ENCODE results near the gene ITPRIP.
A peak's percentile ranks its signal among the peaks of the same experiment; 100 is the strongest.

The ITPRIP gene

DNA sequence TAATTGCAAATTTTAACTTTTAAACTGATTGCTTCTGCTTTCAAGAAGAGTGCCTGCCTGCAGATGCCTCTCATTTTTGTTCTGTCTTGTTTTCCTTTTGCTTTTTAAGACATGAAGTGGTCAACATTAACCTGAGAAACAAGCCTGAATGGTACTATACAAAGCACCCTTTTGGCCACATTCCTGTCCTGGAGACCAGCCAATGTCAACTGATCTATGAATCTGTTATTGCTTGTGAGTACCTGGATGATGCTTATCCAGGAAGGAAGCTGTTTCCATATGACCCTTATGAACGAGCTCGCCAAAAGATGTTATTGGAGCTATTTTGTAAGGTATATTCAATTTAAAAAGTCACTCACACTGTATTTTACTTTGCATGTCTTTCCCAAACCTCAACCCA, 60.5 kb downstream of the ITPRIP start:
- Histone ChIP-seq H3K9ac (no peak overlapping the region), H3K9me3 (replicated peaks in 1 of 11) (no peaks in the 10 kb centered on the region), H3K36me3 (no peaks in the 10 kb centered on the region), H3K27ac (no peak overlapping the region), H3K4me3 (no peak overlapping the region), H3K4me1 (peaks cover 0 to 12% (median 7%) of the 10 kb centered on the region in 10 experiments; a peak in 10 of 20 replicates), H3K27me3 (peaks cover 18 to 32% (median 27%) of the 10 kb centered on the region in 11 experiments), H4K20me1 (no peaks in the 10 kb centered on the region; a peak in 1 of 22 replicates), H3K4me2 (no peak overlapping the region)
- TF ChIP-seq Cebpa-rat (IDR thresholded peaks at IDR 0.05), result no peak

DNA sequence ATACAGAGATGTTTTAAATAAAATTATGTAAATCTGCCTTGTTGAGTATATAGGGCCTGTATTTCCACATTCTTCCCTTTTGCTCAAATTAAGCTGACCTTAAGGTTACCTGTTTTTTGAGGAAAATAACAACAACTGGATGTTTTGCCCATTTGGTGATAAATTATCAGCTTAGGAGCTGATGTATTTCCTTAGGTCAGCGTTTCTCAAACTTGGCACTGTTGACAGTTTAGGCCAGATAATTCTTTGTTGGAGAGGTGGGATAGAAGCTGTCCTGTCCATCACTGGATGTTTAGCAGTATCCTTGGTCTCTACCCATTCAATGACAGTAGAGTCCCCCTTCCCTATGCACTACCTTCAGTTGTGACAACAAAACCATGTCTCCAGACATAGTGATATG, 62.1 kb downstream of the ITPRIP start:
- no peak for TF ChIP-seq Cebpa-rat (IDR thresholded peaks at IDR 0.05)
- no peak overlapping the region for H3K9ac ChIP-seq
- H3K9me3 ChIP-seq (replicated peaks in 1 of 11), result no peaks in the 10 kb centered on the region
- no peaks in the 10 kb centered on the region; a peak in 1 of 22 replicates for H4K20me1 ChIP-seq
- H3K4me3 ChIP-seq, result no peak overlapping the region
- H3K27me3 ChIP-seq, result peaks cover 18 to 32% (median 27%) of the 10 kb centered on the region in 11 experiments
- H3K27ac ChIP-seq, result no peak overlapping the region
- H3K4me2 ChIP-seq, result no peak overlapping the region
- H3K4me1 ChIP-seq, result peaks cover 0 to 8% (median 7%) of the 10 kb centered on the region in 10 experiments; a peak in 9 of 20 replicates
- no peaks in the 10 kb centered on the region for H3K36me3 ChIP-seq

- Histone ChIP-seq H3K27me3 (peaks cover 18 to 32% (median 27%) of the 10 kb centered on the region in 11 experiments), H3K9me3 (replicated peaks in 1 of 11) (peaks cover 0 to 4% (median 0%) of the 10 kb centered on the region in 11 experiments; a peak in 3 of 22 replicates), H3K36me3 (no peaks in the 10 kb centered on the region), H3K9ac (0 out of 22 replicates have a peak overlapping the region, but pooled peaks of 1 of the 11 experiments have one; percentile 16), H3K27ac (no peak overlapping the region), H3K4me1 (peaks cover 0 to 8% (median 7%) of the 10 kb centered on the region in 10 experiments; a peak in 9 of 20 replicates), H3K4me2 (peak overlapping the region; percentile 17 to 76 (median 48); a peak in 21 of 22 replicates), H3K4me3 (peak overlapping the region in 2 of 10 experiments; percentile 16 to 18; a peak in 2 of 20 replicates), H4K20me1 (no peaks in the 10 kb centered on the region; a peak in 1 of 22 replicates)
- TF ChIP-seq Cebpa-rat (IDR thresholded peaks at IDR 0.05), result no peak
Observed at GRCh38 chr10:104274762-104275721, 63.2 kb downstream of the ITPRIP start.

- no peak for TF ChIP-seq Cebpa-rat (IDR thresholded peaks at IDR 0.05)
- Histone ChIP-seq H3K4me2 (peak overlapping the region in 10 of 11 experiments; percentile 17 to 76 (median 50); a peak in 12 of 22 replicates), H3K4me3 (no peak overlapping the region), H3K27me3 (peaks cover 18 to 32% (median 27%) of the 10 kb centered on the region in 11 experiments), H3K36me3 (peaks cover 0 to 7% (median 0%) of the 10 kb centered on the region in 11 experiments; a peak in 1 of 22 replicates), H4K20me1 (no peaks in the 10 kb centered on the region; a peak in 1 of 22 replicates), H3K4me1 (peaks cover 5 to 15% (median 9%) of the 10 kb centered on the region in 10 experiments; a peak in 14 of 20 replicates), H3K27ac (no peak overlapping the region), H3K9ac (no peak overlapping the region), H3K9me3 (replicated peaks in 1 of 11) (peaks cover 0 to 9% (median 0%) of the 10 kb centered on the region in 11 experiments; a peak in 6 of 22 replicates)
Observed at GRCh38 chr10:104273899-104274575, 64.2 kb downstream of the ITPRIP start.

DNA sequence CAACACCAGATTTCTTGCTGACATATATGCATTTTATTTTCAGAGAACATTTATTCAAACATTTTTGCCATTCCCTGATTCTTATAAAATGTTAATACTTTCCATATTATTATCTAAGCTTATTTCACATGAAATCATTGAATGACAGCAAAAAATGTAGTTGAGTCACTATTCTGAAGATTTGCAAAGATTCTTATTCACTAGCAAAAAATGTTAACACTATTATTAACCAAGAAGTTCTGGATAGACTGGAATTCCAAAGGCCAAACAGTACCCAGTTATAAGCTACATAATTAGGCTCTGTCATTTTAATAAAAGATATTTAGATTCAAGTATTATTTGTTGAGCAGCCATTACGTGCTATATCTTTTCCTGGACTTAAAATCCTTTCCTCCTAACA, 65.0 kb downstream of the ITPRIP start:
- Histone ChIP-seq H3K4me1 (peaks cover 6 to 18% (median 14%) of the 10 kb centered on the region in 10 experiments; a peak in 19 of 20 replicates), H3K27me3 (peaks cover 18 to 32% (median 27%) of the 10 kb centered on the region in 11 experiments), H3K27ac (no peak overlapping the region), H3K4me2 (no peak overlapping the region), H3K9me3 (replicated peaks in 1 of 11) (peaks cover 0 to 9% (median 0%) of the 10 kb centered on the region in 11 experiments; a peak in 6 of 22 replicates), H3K36me3 (peaks cover 0 to 15% (median 4%) of the 10 kb centered on the region in 11 experiments; a peak in 19 of 22 replicates), H3K4me3 (no peak overlapping the region), H4K20me1 (peaks cover 0 to under 1% (median 0%) of the 10 kb centered on the region in 11 experiments; a peak in 2 of 22 replicates), H3K9ac (no peak overlapping the region)
- TF ChIP-seq Cebpa-rat (IDR thresholded peaks at IDR 0.05), result no peak

GRCh38 chr10:104268713-104269645, 69.3 kb downstream of the ITPRIP start, which contains the start of gene GSTO2:
GSTO2 (plus strand) TSS chr10:104269184; CDS start chr10:104274916, 5,732 bp downstream.
- Histone ChIP-seq H3K27me3 (peaks cover 2 to 9% (median 5%) of the 10 kb centered on the region in 11 experiments; a peak in 21 of 22 replicates), H3K27ac (peak within 1 kb of the TSS; percentile 39 to 87 (median 79); a peak in 21 of 22 replicates)

DNA sequence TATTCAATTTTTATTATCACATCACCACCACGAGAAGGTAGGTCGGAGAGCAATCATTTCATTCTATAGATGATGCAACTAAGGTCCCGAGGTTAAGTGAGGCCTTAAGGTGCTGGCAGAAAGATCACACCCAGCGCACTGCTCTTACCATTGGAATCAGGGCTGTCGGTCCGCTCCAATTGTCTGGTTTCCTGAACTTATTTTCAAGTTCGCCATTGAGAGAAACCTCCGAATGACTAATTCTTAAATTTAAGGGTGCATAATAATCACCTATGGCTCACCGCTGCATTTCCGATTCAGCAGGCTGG, 69.9 kb downstream of the ITPRIP start:
- Histone ChIP-seq H3K9ac (peak overlapping the region; percentile 72 to 86 (median 81)), H3K36me3 (peaks cover 48 to 64% (median 53%) of the 10 kb centered on the region in 11 experiments), H3K9me3 (replicated peaks in 1 of 11) (peaks cover 0 to 9% (median 0%) of the 10 kb centered on the region in 11 experiments; a peak in 6 of 22 replicates), H3K27me3 (peaks cover 0 to 3% (median 0%) of the 10 kb centered on the region in 11 experiments; a peak in 2 of 22 replicates), H3K4me2 (peak overlapping the region; percentile 62 to 89 (median 78)), H3K27ac (peak overlapping the region; percentile 39 to 87 (median 79); a peak in 21 of 22 replicates), H3K4me1 (peaks cover 10 to 24% (median 18%) of the 10 kb centered on the region in 10 experiments; a peak in 19 of 20 replicates), H3K4me3 (peak overlapping the region; percentile 55 to 85 (median 75)), H4K20me1 (peaks cover 2 to 50% (median 32%) of the 10 kb centered on the region in 11 experiments; a peak in 16 of 22 replicates)
- no peak for TF ChIP-seq Cebpa-rat (IDR thresholded peaks at IDR 0.05)

More at GRCh38 chr10:104268713-104269645, 69.3 kb downstream of the ITPRIP start, which contains the start of gene GSTO2:
- peak within 1 kb of the TSS; percentile 55 to 85 (median 75) for H3K4me3 ChIP-seq
- no peak for TF ChIP-seq Cebpa-rat (IDR thresholded peaks at IDR 0.05)
- H3K4me2 ChIP-seq, result peak within 1 kb of the TSS; percentile 62 to 89 (median 78)
- H3K9me3 ChIP-seq (replicated peaks in 1 of 11), result peaks cover 0 to 9% (median 0%) of the 10 kb centered on the region in 11 experiments; a peak in 6 of 22 replicates
- H4K20me1 ChIP-seq, result peaks cover 0 to 44% (median 27%) of the 10 kb centered on the region in 11 experiments; a peak in 14 of 22 replicates
- H3K36me3 ChIP-seq, result peaks cover 41 to 58% (median 47%) of the 10 kb centered on the region in 11 experiments
- H3K9ac ChIP-seq, result peak within 1 kb of the TSS; percentile 72 to 86 (median 81)
- peaks cover 8 to 24% (median 18%) of the 10 kb centered on the region in 10 experiments; a peak in 19 of 20 replicates for H3K4me1 ChIP-seq
